HG03064 (cell line): ENCODE data around the gene CHAT.

Experiments used
- ATAC-seq: cut with Tn5 transposase; IDR thresholded peaks from one replicate; pipeline ENCODE4 v1.9.1; 2021; ENCODE audit warnings: low read depth; ENCODE audit not compliant: unreplicated experiment

The CHAT gene

DNA sequence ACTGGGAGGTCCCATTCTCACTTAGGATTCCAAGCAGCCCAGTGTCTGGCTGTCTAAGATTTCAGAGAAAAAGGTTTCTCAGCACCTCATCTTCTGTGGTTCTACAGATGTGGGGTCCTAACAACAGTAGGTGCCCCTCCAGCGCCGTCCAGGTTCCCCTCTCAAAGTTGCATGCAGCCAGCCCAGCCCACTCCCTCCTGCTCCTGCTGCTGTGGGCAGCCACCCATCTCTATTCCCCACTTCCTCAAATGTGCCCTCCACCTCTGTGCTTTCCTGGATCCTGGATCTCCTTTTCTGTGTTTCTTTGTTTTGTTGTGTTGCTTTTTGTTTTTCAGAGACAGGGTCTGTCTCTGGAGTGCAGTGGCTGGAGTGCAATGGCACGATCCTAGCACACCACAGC is 17.0 kb upstream of the CHAT start:
- no peak for ATAC-seq

DNA sequence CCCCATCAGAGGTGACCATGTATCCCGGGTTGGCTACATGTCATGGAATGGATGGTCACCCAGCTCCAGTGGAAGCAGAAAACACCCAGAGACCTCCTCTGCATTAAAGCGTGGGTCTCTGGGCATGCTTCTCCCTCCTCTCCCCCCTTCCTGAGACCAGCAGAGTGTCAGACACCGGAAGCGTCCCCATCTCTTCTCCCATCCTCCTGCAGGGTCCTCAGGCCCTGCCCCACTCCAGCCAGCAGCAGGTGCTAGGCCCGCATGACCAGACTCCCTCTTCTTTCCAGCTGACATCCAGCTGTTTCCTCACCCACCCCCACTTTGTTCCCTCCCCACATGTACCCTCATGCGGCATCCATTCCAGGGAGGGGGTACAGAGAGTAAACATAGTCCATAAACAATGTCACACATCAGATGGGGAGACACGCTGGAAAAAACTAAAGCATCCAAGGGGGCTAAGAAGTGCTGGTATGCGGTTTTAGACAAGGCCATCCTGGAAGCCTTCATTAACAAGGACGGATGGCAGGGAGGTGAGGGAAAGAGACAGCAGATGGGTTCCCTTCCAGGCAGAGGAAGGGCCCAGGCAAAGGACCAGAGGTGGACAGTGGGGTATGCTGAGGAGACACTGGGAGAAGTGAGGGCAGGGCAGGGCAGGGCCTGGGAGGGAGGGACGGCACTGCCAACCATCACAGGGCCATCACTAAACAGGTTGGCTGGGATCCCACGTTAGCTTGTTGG is 16.2 kb upstream of the CHAT start:
- no peak for ATAC-seq

DNA sequence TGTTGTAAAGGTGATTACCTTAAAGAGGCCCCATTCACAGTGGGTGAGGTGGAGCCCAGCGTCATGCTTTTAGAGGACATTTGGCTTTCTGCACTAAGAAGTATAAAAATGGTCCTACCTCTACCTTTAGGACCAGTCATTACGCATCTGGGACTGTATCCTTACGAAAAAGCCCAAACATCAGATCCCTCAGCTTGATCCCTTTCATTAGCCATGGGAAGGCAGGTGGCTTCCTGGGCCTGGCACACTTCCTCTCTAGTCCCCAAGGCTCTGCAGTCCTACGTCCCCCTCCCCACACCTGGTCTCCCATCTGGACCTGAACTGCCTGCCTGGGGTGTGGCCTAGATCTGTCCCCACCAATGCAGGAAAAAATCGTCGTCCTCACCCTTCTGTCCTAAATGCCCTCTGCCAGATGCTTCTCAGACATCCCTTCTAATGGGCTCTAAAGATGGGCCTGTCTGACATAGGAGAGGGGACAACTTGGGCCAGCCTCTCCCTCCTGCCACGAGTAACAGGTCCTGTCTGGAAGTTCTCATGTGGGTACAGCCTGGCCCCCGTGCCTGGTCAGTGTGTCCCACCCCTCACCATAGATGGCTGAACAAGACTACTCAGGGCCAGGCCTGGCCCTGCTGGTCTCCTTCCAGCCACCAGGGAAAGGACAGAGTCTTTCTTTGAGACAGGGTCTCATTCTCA is 15.5 kb upstream of the CHAT start:
- ATAC-seq = no peak

DNA sequence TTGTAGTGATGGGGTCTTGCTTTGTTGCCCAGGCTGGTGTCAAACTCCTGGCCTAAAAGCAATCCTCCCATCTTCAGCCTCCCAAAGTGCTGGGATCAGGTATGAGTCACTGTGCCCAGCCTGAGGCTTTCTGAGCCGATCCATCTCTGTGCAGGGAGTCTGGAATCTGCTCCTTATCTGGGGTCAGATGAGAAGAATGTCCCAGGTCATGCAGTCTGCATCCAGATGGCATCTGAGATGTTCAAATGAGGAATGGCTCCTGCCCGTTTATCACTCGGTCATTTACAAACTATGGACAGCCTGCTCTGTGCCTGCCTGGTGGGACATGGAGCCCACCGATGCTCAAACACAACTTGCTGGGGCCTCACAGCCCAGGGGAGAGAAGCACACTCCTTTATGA is 14.9 kb upstream of the CHAT start:
- ATAC-seq = no peak

DNA sequence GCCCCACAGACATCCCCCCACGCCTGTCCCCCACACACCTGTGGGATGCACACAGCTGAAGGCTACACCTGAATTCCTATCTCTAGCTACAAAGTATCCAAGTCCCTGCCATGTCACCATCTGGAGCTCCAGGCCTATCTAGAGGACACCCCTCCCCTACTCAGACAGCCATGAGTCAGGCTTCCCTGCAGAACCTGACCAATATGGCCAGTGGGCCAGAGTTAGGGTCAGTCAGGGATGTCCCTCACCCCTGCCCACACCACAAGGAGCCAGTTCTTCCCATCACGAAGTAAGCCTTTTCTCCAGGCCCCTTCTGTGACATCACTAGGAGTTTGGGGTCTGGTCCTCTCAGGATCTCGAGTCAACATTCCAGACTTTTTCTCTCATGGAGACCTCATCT is 14.3 kb upstream of the CHAT start:
- no peak for ATAC-seq

DNA sequence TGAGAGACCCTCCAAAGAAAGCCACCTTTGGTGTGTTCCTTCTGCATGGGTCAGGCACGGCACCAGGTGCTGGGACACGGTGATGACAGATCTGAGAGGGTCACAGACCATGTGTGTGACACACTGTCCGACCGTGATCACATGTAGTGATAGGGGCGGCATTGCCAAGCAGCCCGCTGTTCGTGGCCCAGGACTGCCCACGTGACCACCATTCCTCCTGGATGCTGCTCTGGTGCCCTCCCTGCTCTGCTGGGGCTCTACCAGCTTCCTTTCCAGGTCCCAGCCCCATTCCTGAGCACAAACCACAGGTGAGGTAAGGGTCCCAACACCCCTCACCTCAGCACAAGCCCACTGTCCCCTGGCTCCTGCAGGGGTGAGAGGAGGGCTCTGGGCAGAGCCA is 13.8 kb upstream of the CHAT start:
- ATAC-seq = no peak

DNA sequence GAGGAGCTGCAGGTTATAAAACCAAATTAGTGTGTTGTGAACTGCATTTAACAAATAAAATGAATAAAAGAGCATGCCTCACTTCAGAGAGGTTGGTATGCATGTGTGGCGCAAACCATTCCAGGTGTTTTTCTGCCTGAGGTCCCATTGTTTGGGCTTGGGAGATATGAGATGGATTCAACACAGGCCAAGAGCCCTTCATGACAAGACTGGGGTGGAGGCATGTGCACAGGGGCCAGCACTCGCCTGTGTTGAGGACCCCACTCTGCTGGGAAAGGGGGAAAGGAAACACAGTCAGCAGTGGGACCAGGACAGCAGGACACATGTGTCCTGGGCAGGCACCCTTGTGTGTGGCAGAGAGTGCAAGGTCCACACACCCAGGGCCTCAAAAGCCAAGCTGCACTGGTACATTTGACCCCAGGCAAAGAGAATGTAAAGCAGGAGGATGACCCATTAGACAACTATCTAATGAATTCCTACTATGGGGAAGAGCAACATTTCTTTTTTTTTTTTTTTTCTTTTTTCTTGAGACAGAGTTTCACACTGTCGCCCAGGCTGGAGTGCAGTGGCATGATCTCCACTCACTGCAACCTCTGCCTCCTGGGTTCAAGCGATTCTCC is 12.9 kb upstream of the CHAT start:
- no peak for ATAC-seq

DNA sequence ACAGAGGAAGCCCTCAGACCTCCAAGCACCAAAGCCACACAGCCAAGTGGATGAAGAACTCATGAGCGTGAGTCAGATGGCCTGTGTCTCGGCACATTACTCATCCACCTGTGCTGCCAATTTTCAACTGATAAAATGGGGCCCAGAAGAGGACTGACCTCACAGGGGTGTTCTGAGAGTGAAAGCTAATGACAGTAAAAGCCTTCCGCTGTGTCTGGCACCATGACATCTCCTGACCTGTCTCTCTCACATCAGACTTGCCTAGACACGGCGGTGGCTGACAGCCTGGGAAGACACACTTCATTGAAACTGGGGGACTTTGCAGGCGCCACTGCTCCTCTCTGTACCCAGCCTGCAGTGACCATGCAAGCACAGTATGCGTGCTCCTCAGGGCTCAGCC is 12.0 kb upstream of the CHAT start:
- no peak for ATAC-seq

DNA sequence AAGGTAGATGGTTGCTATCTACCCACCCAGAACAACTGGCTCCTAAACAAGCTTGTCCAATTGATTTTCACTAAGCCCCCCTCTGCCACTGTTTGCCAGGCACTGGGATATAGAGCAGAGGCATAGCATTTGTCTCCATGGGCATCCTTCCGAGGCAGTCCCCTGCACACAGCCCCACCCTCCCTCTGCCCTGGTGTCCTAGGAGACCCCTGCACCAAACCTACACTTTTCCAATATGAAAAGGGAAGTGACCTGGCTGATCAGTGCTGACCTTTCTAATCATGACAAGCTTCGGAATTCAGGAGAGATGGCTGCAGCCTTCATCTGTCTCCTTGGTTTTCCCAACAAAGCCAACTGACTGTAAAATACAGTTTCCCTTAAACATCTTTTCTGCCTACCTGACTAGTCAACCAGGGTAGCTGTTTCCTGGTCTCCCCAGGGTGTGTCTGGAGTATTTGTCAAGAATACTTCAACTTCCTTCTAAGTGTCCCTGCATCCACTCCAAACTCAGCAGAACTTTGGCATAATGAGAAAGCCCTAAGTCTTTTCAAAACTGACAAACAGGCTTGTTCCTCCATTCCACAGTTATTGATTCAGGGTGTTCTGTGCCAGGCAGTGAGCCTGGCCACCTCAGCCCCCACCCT is 11.3 kb upstream of the CHAT start:
- ATAC-seq = no peak

DNA sequence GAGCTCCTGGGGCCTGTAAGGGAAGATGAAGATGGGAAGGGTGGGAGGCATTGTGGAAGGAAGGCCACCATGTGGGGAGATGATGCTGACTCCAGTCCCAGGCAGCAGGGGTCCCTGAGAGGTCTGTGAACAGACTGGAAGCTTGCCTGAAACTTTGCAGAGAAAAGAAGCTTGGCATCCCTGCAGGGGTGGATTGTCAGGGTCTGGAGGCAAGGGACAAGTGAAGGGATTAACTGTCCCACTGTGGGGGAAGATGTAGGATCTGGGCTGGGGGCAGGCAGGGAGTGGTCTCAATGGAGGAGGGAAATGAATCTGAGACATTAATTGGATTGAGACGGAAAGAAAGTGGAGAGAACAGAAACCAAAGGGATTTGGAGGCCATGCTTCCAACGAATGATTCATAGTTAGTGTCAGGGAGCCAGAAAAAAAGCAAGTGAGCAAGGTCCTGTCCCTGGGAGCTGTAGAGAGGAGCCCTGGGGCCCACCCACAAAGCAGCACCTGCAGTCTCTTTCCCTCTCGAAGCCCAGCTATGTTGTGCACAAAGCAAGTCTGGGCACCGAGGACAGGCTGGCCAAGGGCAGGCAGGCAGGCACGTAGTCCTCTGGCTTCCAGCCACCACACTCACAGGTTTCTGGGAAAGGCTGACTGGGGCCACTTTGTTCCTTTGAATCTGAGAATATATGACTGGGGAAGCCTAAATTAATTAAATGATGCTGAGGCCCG is 8.5 kb upstream of the CHAT start:
- ATAC-seq = no peak

DNA sequence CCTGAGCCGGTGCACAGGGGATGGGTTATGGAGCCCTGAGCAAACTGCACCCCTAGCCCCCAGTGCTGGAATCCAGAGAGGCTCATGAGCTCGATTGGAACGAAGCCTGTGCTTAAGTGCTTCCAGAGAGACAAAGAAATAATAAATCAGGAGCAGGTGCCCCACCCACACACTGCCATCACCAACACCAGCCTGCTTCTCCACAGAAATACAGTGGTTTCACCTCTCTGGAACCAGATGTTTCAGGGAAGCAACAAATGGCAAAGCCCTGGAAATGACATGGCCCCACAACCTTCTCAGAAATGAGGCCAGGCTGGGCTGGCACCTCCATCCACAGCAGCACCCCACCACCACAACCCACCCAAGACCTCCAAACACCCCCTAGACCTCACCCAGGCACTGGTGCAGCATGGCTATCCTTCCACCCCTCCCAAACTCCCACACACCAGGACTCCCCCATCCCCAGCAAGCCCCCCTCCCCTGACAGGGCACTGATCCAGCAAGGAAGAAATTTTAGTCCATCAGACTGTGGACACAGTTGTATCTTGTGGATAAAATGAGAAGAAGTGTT is 7.8 kb upstream of the CHAT start:
- ATAC-seq = no peak

DNA sequence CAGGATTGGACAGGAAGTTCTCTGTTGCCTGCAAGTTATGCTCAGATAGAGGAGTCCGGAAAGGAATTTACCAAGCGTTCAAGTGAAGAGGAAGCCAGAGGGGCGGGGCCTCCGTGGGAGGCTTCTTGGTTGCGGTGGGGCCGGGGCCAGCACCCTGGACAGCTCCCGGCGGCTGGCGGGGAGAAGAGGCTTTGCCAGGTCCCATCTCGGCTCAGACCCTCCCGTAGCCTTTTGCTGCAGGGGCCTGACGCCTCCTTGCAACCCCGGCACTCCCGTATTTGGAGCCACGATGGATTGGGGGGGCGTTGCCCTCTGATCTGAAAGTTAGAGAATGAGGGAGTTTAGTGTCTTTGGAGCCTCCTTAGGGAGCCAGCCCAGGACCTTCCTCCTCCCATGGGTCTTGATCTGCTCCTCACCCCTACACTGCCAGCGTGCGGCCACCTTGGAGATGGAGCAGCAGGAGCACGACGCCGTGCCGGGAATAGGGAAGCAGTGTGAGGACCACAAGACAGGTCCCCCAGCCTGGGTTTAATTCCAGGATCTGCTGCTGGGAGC is 6.8 kb upstream of the CHAT start:
- no peak for ATAC-seq

DNA sequence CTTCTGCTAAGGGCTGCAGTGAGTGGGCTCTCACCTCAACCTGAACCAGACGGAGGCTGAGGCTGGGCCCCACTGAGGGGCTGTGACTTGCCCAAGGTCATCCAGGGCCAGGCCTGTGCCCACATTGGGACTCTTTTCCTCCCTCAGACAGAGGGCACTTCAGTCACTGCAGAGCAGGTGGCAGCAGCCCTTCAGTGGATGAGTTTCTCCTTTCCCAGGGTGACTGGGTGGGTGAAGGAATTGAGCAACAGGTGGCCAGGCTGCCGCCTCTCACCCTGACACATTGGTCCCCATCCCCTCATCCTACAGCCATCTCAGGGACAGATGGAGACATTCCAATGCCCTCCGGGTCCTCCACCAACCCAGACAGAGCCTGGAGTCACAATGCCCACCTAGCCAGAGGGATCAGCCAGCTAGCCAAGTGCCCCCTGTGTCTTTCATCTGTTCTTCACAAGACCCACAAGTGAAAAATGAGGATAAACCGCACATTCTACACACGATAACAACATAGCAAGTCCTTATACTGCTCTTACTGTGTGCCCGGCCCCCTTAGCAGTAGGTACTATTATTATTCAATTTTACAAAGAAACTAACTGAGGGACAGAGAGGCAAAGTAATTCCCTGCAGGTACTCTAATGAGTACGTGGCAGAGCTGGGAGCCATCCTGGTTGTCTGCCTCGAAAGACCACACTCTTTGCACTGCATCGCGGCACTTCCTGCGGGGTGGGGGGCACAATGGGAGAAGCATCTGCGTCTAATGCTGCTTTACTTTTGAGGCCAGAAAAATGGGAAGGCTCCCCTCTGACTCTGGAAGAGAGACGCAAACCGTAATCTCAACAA is 5.5 kb upstream of the CHAT start:
- no peak for ATAC-seq

DNA sequence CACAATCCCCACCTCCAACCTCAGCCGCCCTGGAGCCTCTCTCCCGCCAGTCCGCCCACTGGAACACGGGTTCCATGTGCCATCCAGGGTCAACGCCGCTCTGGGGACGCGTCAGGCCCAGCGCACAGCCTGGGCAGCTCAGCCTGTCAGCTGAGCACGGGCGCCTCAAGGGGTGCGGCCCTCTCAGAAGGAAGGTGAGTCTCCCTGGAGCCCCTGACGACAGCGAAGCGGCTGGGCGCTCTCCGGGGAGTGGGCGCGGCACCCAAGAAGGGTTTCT is 4.9 kb upstream of the CHAT start:
- ATAC-seq = no peak

DNA sequence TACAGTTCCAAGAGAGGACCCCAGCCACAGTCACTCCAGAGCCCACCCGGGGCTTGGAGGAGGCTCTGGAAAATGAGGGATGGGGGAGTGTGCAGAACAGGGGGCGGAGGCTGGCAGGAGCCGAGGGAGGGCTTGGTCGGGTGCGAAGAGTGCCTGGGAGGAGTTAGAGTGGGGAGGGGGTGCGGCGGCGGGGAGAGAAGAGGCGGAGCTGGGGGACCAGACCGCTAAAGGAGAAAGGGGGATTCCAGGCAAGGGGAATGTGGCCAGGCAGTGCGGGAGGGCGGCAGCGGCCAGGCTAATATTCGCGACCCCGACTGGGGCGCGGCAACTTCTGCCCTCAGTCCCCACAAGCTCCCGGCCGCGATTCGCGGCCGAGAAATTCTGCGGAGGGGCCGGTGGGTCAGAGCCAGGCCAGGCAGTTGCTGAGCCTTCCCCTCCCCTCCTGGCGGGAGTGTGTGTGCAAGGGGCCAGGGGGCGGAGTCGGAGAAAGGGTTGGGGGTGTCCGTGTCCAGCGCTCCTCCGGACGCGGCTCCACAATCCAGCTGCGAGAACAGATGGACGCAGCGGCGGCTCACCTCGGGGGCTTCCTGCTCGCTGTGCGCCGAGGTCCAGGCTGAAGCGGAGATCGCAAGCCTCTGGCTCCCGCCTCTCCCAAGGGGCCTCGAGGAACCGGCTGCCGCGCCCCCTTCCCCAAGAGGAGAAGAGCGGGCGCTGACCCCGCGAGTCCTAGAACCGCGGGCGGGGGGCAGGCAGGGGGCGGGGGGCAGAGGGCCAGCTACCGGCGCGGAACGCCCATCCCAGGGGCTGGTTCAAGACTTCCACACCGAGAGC is 4.3 kb upstream of the CHAT start:
- no peak for ATAC-seq

DNA sequence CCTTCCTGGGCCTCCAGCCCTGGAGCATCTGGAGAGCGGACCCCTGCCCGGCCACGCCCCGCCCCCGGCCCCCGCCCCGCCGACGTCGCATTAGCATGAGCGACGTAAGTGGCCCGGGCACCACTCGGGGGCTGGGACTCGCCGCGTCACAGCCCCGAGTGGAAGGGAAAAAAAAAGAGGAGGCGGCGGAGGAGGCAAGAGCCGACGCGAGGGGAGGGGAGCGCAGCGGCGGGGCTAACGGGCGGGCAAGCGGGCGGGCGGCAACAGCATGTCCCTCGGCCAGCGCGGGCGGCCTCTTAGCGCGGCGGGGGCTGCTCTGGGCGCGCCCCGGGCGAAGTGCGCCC is 3.8 kb upstream of the CHAT start, which contains the start of gene SLC18A3:
Gene SLC18A3, plus strand, starts transcription at position 197 of the 344 bp plus-strand sequence. CDS start 431 bp downstream, outside the sequence.
- no peak for ATAC-seq

DNA sequence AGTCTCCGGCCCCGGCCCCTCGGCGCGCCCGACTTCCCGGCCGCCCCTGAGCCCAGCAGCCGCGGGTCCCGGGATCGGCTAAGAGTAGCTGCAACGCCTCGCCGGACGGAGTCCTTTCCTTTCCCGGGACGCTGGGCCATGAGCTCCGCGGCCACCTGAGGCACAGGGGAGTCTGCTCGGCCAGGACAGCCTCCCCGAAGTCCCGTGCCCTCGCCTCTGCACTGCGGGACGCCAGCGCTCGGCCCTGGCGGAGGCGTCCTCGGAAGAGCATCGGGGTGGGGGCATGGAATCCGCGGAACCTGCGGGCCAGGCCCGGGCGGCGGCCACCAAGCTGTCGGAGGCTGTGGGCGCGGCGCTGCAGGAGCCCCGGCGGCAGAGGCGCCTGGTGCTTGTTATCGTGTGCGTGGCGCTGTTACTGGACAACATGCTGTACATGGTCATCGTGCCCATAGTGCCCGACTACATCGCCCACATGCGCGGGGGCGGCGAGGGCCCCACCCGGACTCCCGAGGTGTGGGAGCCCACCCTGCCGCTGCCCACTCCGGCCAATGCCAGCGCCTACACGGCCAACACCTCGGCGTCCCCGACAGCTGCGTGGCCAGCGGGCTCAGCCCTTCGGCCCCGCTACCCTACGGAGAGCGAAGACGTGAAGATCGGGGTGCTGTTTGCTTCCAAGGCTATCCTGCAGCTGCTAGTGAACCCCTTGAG is 3.2 kb upstream of the CHAT start:
- ATAC-seq = no peak

DNA sequence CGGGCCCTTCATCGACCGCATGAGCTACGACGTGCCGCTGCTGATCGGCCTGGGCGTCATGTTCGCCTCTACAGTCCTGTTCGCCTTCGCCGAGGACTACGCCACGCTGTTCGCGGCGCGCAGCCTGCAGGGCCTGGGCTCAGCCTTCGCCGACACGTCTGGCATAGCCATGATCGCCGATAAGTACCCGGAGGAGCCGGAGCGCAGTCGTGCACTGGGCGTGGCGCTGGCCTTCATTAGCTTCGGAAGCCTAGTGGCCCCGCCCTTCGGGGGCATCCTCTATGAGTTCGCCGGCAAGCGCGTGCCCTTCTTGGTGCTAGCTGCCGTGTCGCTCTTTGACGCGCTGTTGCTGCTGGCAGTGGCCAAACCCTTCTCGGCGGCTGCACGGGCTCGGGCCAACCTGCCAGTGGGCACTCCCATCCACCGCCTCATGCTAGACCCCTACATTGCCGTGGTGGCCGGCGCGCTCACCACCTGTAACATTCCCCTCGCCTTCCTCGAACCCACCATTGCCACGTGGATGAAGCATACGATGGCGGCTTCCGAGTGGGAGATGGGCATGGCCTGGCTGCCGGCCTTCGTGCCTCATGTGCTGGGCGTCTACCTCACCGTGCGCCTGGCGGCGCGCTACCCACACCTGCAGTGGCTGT is 2.5 kb upstream of the CHAT start:
- no peak for ATAC-seq
